ENCODE data around the gene PSTPIP1.

Gene PSTPIP1

DNA sequence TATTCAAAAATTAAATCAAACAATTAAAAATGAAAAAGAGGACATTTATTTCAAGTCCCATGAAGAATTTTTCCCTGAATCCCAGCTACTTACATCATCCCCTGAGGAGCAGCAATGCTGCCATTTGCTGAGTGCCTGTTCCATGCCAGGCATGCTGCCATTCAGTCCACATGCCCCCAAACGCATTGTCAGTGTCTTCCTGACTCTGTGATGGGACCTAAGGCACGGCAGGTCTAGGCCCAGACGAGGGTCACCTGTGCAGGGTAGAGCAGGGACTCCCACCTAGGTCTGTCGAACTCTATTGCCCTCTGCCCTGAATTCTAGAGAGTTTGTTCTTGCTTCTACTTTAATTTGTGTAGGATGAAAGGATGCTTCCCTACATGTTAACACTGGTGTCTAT, 7.0 kb downstream of the PSTPIP1 start:
- DNase-seq, result no peak

DNA sequence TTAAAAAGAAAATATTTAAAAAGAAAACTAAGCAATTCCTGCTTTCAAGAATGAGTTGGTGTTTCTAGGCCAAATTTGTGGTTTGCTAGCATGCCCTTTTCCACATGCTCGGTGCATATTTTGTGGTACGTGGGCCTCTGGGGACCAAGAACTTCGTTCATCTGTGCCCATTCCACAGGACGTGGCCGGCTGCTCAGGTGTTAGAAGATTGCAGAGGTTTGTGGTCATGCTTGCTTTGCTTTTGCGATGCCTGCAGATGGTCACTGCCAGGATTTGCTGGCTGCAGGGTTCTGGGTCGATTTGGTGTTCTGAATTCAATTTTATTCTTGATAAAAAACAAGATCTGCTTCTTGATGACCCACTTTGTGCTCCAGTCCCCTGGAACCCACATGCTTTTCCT, 7.5 kb downstream of the PSTPIP1 start:
- DNase-seq, result no peak

DNA sequence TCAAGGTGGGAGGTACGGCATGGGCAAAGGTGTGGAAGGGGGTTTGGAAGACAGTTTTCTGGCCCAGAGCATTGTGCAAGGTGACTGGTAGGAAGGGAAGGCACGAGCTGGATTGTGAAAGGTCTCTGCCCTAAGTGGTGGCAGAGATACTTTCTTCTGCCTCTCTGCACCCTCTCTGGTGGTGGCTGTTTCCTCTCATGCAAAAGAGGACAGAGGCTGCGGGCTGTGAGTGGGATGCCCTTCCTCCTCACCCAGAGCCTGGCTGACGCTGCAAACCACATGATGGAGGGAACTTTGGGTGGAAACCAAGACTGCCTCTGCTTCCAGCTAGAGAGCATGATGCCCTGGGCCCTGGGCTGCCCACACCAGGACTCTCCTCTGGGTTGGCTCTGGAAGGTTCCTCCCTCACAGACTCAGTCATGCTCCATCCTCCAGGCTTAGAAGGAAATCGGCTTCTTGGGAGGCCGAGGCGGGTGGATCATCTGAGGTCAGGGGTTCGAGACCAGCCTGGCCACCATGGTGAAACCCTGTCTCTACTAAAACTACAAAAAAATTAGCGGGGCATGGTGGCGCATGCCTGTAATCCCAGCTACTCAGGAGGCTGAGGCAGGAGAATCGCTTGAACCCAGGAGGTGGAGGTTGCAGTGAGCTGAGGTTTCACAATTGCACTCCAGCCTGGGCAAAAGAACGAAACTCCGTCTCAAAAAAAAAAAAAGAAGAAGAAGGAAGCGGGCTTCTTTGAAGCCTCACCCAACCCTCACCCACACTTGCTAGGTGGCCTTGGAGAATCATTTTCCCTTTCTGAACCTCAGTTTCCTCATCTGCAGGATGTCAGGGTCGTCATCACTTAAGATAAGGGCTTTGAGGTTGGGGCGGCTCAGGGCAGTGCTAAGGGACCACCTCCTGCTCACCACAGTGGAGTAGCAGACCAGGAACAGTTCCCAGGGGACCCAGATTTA, 8.3 kb downstream of the PSTPIP1 start:
- DNase-seq, result peak; percentile 64

DNA sequence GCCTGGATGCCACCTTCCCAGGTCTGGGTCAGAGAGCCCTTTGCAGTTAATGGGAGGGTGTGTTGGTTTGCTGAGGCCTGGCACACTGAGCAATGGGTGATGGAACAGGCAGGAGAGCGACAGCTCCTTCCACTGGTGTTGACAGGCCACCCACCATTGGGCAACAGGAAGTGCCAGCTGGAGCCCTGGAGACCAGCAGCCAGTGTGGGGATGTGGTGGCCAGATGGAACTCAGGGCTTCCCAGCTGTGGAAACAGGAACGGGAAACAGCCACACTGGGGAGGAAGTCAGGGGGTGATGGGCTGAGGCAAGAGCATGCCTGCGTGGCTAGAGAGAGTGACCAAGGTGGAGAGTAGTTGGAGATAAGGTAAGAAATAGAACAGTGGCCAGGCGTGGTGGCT, 9.3 kb downstream of the PSTPIP1 start:
- no peak for DNase-seq

DNA sequence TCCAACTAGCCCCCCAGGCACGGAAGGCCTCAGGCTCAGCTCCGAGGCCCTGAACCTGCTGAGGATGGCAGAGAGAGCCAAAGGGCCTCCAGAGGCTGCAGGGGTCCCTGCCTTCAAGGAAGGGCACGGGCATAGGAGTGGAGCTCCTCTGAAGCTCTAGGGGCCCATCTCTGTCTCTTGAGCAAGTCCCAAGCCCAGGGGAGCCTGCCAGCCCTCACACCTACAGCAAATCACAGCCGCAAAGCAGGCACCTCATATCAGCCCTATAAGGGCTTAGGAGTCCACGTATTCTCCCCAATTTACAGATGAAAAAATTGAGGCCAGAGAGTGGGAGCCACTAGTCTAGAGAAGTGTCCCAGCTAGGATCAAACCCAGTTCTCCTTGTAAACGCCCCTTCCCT, 14.2 kb downstream of the PSTPIP1 start:
- no peak for DNase-seq

DNA sequence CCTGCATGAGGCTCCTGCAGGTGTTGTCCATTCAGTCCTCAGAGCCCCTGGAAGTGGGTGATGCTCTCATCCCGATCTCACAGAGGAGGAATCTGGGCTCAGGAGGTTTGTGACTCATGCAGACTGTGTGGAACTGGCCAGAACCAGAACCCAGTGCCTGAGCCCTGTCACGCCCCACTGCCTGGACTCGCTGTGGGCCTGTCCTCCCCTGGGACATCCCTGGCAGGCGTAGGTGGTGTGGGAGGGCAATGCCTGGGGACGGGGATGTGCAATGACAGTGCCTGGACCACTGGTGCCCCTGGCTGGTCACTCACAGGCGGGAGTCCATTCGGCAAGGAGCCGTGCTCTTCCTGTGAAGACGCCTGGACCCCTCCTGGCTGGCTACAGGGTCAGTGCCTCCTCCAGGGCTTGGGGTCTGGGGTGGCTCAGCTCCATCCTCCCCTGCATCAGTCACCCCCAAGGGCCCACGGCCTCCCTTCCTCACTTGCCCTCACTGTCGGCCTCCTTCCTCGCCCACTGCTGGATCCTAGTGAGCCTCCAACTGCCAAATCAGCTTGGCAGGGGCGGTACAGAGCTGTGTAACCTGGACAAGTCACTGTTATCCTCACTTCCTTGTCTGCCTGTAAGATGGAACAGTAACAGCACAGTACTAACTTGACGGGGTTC, 14.9 kb downstream of the PSTPIP1 start:
- DNase-seq, result no peak

DNA sequence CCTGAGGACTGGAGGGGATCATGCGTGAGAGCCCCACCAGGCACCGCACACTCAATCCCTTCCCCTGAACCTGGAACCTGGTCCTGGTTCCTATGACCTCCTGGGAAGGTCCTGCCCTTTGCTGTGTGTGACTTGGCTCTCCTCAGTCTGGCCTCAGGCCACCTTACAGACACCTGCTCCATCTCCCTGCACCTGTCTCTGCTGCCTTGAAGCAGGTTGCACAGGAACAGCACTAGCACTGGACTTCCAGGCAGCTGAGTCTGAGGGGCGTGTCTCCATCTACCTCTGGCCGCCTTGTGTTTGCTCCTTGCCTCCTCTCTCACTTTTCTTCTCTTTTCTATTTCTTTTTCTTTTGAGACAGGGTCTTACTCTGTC, 15.4 kb downstream of the PSTPIP1 start:
- no peak for DNase-seq

DNA sequence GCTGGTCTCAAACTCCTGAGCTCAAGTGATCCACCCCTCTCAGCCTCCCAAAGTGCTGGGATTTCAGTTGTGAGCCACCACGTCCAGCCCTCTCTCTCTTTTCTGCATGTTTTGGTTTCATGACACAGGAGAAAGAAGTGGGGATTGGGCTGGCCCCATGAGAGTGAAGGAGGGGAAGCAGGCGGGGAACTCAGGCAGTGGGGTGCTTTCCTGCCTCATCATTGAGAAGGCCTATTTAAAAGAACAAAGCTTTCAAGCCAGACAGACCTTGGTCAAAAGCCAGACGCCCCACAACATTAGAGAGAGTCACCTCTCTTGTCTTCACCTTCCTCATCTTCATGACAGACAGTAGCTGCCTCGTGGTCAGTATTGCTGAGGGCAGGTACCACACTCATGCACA, 15.9 kb downstream of the PSTPIP1 start:
- DNase-seq, result no peak

DNA sequence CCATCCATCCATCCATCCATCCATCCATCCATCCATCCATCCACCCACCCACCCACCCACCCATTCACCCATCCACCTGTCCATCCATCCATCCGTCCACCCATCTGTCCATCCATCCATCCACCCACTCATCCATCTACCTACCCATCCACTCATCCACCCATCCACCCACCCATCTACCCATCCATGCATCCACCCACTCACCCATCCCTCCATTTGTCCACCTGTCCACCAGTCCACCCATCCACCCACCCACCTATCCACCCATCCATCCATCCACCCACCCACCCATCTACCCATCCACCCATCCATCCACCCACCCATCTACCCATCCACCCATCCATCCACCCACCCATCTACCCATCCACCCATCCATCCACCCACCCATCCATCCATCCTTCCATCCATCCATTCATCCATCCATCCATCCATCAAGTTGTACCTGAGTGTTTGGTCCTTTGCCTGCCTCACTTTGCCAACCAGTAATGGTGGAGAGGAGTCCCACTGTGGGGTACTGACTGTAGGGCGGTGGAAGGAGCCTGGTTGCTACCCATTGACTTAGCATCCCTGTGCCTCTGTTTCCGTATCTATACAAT, 17.3 kb downstream of the PSTPIP1 start:
- no peak for DNase-seq

DNA sequence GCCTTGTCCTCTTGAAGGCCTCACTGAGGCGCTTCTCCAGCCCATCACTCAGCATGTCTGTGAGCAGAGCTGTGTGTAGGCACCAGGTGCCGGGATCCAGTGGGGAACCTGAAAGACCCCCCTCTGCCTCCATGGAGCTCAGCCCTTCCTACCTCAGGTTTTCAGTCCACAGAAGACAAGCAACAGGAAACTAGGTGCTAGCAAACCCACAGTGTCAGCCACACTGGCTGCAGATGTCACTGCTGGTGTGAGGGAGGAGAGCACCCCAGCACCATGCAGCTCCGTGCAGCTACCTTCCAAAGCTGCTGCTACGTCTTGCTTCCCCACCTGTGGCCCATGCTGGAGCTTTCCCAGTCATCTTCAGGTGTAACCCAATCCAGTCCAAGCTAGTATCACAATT, 17.9 kb downstream of the PSTPIP1 start:
- DNase-seq, result no peak

DNA sequence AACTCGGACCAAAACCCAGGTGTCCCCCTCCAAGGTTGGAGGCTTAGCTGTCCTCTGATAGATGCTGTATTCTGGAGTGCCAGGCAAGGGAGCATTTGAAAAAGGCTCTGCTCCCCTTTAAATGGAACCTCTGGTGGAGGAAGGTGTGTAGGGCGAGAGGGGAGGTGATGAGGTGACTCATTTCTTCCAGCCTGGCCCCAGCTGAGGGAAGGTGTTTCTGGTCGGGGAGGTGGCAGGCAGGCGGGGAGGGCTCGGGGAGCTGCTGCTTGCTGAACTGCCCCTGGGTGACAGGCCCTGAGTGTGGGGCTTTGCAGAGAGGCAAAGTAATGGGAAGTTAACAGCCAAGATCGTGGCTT, 18.8 kb downstream of the PSTPIP1 start:
- DNase-seq, result peak; percentile 81

DNA sequence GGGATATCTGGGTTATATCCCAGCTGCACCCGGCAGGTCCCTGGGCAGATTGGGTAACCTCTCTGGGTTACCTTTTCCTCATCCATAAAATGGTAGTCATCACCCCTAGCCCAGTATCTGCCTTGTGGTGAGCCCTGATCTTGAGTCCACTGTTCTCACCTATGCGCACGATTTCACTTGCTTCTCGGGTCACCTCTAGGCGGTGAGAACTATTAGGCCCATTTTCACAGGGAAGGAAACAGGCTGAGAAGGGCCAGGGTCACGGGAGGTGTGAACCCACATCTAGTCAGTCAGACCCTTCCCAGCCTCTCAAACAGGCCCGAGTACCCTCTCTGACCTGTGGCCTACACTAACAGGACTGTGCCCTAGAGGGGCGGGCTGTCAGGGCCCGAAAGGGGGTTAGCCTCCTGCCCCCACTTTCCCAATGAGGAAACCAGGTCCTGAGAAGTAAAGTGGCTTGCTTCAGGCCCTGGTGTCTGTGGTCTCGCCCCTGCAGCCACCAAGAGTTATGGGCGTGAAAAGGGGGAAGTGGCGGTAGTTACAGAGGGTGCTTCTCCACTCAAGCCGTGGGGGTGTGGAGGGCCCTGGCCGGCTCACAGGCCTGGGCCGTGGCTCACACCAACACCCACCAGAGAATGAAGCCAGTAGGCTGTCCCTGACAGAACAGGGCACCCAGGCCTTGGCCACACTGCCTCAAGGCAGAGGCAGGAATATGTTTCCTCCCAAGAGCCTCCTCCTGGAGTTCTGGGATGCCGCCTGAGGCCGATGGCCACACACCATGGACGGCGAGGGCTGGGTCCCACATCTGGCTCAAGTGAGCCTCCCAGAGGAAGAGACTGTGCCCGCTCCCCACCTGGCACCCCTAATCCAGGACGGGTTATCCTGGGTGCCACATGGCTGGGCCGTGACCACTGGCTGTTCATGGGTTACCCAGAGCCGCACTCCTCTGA, 19.5 kb downstream of the PSTPIP1 start:
- no peak for DNase-seq

DNA sequence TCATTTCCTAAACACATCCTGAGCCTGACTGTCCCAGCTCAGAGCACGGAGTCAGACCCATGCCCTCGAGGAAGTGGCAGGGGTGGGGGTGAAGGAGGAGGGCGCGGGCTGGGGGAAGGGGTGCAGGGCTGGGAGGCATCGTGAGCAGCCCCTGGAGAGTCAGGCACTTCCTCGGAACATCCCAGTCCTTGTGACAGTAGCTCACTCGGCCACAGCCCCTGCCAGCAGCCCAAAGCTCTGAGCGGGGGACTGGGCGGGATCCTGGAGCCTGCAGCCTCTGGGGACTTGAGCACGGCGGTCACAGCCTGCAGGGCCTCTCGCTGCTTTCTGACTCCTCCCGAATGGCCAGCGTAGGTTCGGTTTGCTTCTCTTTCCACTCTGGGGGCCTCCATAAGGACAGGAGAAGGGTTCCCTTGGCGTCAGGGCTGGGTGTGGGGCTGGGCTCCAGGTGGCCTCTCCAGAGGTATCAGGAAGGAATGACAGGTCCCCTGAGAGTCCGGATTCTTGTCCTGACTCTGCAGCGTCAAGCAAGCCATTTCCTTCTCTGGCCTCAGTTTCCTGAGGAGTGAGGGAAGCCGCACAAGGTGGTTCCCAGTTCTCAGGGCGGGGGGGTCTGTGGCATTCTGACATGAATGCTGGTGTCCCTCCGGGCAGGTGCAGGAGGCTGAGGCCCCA, 20.9 kb downstream of the PSTPIP1 start:
- DNase-seq, result no peak

DNA sequence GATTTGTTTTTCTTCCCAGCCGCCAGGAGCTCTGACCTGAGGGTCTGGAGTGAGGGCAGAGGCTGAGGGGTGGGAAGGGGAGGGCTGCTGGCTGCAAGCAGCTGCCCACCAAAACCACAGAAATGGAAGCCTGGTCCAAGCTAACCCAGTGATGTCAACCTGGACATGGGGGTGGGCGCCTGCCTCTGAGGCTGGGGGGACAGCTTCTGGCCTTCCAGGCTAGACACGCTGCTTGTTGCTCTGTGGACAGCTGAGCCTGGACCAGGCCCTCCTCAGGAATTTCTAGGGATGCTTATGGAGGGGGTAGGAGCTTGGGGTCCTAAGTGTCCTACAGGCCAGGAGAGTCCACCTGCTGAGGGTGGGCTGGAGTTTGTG, 21.4 kb downstream of the PSTPIP1 start:
- no peak for DNase-seq

DNA sequence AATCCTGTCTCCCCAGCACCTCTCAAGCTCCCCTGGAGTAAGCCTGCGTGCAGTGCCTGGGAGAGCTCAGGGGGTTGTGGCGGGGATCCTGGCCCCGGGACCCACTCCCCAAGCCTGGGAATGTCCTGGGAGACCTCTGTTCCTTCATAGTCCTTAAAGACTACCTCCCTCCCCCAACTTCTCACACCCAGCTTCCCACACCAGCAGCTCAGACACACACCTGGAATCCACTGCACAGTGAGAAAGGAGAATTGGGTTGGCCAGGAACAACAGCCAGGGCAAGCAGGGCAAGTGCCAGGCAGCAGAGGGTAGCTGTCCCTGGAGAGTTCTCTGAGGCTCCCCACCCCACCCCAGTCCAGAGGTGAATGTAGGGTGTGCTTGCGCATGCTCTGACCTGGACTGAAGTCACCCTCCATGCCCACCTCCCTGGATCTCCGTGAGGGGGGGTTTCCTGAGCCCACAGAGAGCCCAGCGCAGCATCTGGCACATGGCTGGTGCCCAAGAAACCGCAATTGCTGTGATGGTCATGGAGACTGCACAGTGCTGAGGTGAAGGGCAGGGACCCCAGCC, 22.2 kb downstream of the PSTPIP1 start:
- DNase-seq, result no peak

DNA sequence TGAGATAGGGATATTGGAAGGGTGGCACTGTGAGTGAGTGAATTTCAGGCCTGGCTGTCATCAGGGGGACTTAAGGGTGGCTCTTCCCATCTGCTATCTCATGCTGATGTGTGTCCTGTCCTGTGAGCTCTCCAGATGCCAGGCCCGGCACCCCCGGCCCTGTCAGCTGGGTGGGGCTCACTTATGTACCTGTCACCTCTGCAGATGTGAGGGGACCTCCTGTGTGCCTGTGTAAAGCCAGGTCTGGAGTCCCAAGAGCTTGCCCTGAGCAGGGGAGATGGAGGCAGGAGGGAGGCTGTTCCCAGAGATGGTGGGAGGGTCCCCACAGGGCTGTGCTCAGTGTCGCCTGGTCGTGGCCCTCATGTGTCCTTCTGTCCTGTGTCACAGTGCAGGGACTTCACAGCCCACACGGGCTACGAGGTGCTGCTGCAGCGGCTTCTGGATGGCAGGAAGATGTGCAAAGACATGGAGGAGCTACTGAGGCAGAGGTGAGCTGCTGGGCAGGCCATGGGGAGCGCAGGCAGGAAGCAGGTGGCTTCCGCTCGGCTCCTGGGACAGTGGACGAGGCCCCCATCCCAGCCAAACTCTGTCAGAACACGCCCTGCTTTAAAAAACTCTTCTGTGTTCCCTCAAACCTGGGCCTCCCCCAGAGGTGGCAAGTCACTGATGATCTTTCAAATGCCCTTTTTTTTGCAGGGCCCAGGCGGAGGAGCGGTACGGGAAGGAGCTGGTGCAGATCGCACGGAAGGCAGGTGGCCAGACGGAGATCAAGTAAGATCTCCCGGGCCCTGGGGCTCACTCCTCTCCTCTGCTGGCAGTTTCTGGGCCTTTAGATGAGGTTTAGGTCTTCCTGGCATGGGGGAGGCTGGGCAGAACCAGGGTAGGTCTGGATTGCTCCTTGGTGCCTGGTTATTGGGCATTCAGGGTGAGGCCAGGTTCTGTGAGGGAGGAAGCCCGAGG, 23.1 kb downstream of the PSTPIP1 start:
- DNase-seq, result no peak

DNA sequence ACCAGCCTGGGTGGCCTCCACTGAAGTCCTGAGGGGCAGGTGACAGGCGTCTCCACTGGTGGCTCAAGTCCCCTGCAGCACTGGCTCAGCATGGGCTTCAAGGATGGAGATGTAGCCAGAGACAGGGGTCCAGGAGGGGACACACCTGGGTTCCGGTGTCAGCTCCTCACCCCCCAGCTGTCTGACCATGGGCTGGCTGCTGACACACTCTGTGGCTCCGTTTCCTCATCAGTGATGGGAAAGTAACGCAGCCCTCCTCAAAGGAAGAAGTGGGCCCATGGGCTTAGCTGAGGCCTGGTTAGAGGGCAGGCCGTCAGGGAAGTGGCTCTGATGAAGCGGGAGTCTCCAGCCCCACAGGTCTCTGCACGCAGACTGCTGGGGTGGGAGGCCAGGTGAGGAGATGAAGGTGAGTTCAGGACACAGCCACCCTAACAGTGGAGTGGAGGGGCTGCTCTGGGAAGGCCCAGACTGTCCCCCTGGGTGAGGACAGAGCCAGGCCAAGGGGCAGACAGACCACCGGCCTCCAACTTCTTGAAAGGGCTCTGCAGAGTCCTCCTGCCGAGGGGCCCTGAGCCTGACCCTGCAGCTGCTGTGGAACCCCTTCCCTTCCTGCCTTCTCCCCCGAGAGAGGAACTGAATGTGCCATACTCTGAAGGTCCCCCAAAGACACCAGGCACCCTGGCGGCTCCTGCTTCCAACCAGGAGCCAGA, 24.0 kb downstream of the PSTPIP1 start:
- DNase-seq, result no peak

DNA sequence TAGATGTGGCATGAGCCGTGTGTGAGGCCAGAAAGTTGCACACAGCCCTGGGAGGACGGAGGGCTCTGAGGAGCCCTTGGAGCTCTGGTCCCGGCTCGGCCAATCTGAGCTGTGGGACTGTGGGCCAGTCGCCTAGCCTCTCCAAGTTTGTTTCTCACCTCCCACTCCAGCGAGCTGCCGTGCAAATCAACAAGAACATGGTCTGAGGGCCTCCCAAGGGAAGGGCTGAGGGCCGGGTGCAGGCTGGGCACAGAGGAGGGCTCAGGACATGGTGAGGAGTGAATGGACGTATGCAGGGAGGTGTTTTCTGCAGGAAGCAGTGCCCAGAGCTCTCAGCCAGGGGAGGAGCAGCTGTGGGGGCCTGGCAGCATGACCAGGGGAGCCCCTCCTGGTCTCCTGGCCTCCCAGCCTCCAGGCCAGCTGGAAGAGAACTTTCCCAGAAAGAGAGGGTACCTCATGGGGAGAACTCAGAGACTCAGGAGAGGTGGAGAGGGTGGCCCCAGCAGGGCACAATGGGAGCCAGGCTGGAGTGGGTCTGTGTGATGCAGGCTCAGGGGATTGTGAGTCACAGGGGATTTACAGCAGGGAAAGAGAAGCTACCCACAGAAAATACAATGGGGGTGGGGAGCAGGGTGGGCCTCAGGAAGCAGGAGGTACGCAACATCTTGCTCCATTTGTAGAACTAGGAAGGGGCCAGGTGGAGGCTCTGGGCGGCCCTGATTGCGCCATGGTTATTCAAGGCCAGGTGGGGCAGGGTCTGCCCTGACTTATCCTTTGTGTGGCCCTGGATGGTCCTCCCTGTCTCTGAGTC, 24.8 kb downstream of the PSTPIP1 start:
- peak; percentile 53 for DNase-seq
